K562 (cell line): ENCODE data around the gene NAT14. TPM values are rescaled to one million over a fixed set of nuclear protein-coding genes. Genes with fewer than 3 reads are reported as not detected.

ENCODE experiments used
- ARHGAP35 ChIP-seq: fragments of 450-650 bp; IDR thresholded peaks from 2 replicates; pipeline ENCODE4 v1.6.1; 2018; ENCODE audit not compliant: partially characterized antibody
- CBX3 ChIP-seq, 2 experiments: IDR thresholded peaks; 1 replicate in 1 of 2; 2 replicates in 1 of 2; pipeline ENCODE4 v1.6.1; 2012; ENCODE audit warnings: inconsistent platforms in 2 of 2, low read length in 2 of 2, borderline replicate concordance in 1 of 2, control low read depth in 1 of 2
- CEBPG ChIP-seq, 3 experiments: fragments of 200-800 bp in 1 of 3; sonication (Bioruptor generic) in 1 of 3; sonication (generic) in 1 of 3; formaldehyde crosslinking in 1 of 3; IDR thresholded peaks in 2 of 3; conservative IDR thresholded peaks in 1 of 3; 2 replicates each; pipeline versions ENCODE4 v1.6.1 to v1.8.0; 2016 to 2022; ENCODE audit warnings: missing compliant biosample characterization in 2 of 3, missing genetic modification characterization in 2 of 3, mild to moderate bottlenecking in 1 of 3, missing genetic modification reagents in 1 of 3
- EHMT2 ChIP-seq: fragments of 450-650 bp; IDR thresholded peaks from 2 replicates; pipeline ENCODE4 v1.6.1; 2018; ENCODE audit warnings: antibody characterized with exemption
- FOXK2 ChIP-seq, 2 experiments: fragments of 450-650 bp; IDR thresholded peaks in 1 of 2; conservative IDR thresholded peaks in 1 of 2; 2 replicates each; pipeline ENCODE4 v1.6.1; 2016; ENCODE audit warnings: low read depth in 2 of 2, mild to moderate bottlenecking in 1 of 2
- GATA2 ChIP-seq: sonication (generic); formaldehyde crosslinking; IDR thresholded peaks from 2 replicates; pipeline ENCODE4 v1.4.0; 2020; ENCODE audit warnings: mild to moderate bottlenecking, missing genetic modification reagents
- HDAC1 ChIP-seq, 2 experiments: fragments of 450-650 bp; IDR thresholded peaks; 2 replicates each; pipeline ENCODE4 v1.6.1; 2016 to 2017; ENCODE audit warnings: inconsistent platforms in 1 of 2, mild to moderate bottlenecking in 1 of 2, moderate library complexity in 1 of 2
- HIVEP1 ChIP-seq: fragments of 250-450 bp; sonication (Bioruptor Pico); IDR thresholded peaks from 2 replicates; pipeline ENCODE4 v1.4.0; 2020; ENCODE audit warnings: mild to moderate bottlenecking
- HNRNPLL ChIP-seq: fragments of 200-400 bp; formaldehyde crosslinking; IDR thresholded peaks from 2 replicates; pipeline ENCODE4 v1.6.1; 2017; ENCODE audit warnings: low read length, low read depth, mild to moderate bottlenecking; ENCODE audit not compliant: poor library complexity, severe bottlenecking
- MAFG ChIP-seq: fragments of 450-650 bp; conservative IDR thresholded peaks from 2 replicates; pipeline ENCODE4 v1.6.1; 2016; ENCODE audit warnings: missing genetic modification characterization, missing compliant biosample characterization
- MAFK ChIP-seq: IDR thresholded peaks from 2 replicates; pipeline ENCODE4 v1.6.1; 2011; ENCODE audit warnings: low read length, improper control_type of control experiment
- MTA2 ChIP-seq: fragments of 450-650 bp; IDR thresholded peaks from 2 replicates; pipeline ENCODE4 v1.6.1; 2016; ENCODE audit warnings: low read depth
- NFE2 ChIP-seq: IDR thresholded peaks from 2 replicates; pipeline ENCODE4 v1.6.1; 2014; ENCODE audit warnings: antibody characterized with exemption, low read depth
- SPI1 ChIP-seq: IDR thresholded peaks from 2 replicates; pipeline ENCODE4 v1.6.1; 2011; ENCODE audit warnings: low read depth, low read length, control low read depth, borderline replicate concordance
- THRAP3 ChIP-seq: fragments of 450-650 bp; IDR thresholded peaks from 2 replicates; pipeline ENCODE4 v1.6.1; 2016; ENCODE audit warnings: mild to moderate bottlenecking, inconsistent platforms, borderline replicate concordance
- ZNF717 ChIP-seq: fragments of 250-450 bp; sonication (Bioruptor Pico); IDR thresholded peaks from 2 replicates; pipeline ENCODE4 v1.5.0; 2021
- polyA plus RNA-seq, 8 experiments: library from polyadenylated mRNA; depleted of rRNA in 4 of 8; stranded (reverse) in 5 of 8; unstranded in 3 of 8; fragments of >200 nt; fragmentation: Nextera tagmentation in 2 of 8; fragmentation: Illumina TruSeq in 1 of 8; extraction: Ambion mirVana in 2 of 8; extraction: Trizol in 1 of 8; gene quantifications; 2 replicates each; pipeline versions ENCODE4 v1.2.1 to v1.2.3, GENCODE V29; 2011 to 2014; ENCODE audit warnings: inconsistent platforms in 1 of 8, missing spikeins in 1 of 8
- total RNA-seq, 7 experiments: library from RNA; depleted of rRNA in 6 of 7; stranded (reverse); fragments of >200 nt in 6 of 7; fragmentation: Illumina TruSeq in 2 of 7; extraction: Trizol in 2 of 7; gene quantifications; 2 replicates each; pipeline versions ENCODE4 v1.2.1 to v1.2.3, GENCODE V29; 2011 to 2021; ENCODE audit warnings: low replicate concordance in 1 of 7
- TF ChIP-seq, protein P1 (sequence below): fragments of 450-650 bp; formaldehyde crosslinking; IDR thresholded peaks from 2 replicates; pipeline ENCODE4 v1.4.0; 2020; ENCODE audit warnings: mild to moderate bottlenecking, moderate library complexity
- TF ChIP-seq, protein P2 (sequence below): IDR thresholded peaks from 2 replicates; pipeline ENCODE4 v1.6.1; 2016; ENCODE audit warnings: missing genetic modification characterization, missing compliant biosample characterization
- TF ChIP-seq, protein P3 (sequence below), 2 experiments: IDR thresholded peaks in 1 of 2; conservative IDR thresholded peaks in 1 of 2; 2 replicates each; pipeline ENCODE4 v1.6.1; 2016; ENCODE audit warnings: low read depth in 2 of 2, mild to moderate bottlenecking in 1 of 2, missing compliant biosample characterization in 1 of 2, missing genetic modification characterization in 1 of 2, moderate library complexity in 1 of 2
- TF ChIP-seq, protein P4 (sequence below): fragments of 250-450 bp; sonication (Bioruptor Pico); IDR thresholded peaks from 2 replicates; pipeline ENCODE4 v1.8.0; 2022; ENCODE audit warnings: moderate library complexity, mild to moderate bottlenecking, inconsistent platforms

NAT14 gene
- total and polyA plus RNA-seq, 9 of the 15 experiments (the other 6 are each of a cell fraction or from before 2014, with no cell fraction given) = 2.4 to 77.0 (median 26.7) TPM

DNA sequence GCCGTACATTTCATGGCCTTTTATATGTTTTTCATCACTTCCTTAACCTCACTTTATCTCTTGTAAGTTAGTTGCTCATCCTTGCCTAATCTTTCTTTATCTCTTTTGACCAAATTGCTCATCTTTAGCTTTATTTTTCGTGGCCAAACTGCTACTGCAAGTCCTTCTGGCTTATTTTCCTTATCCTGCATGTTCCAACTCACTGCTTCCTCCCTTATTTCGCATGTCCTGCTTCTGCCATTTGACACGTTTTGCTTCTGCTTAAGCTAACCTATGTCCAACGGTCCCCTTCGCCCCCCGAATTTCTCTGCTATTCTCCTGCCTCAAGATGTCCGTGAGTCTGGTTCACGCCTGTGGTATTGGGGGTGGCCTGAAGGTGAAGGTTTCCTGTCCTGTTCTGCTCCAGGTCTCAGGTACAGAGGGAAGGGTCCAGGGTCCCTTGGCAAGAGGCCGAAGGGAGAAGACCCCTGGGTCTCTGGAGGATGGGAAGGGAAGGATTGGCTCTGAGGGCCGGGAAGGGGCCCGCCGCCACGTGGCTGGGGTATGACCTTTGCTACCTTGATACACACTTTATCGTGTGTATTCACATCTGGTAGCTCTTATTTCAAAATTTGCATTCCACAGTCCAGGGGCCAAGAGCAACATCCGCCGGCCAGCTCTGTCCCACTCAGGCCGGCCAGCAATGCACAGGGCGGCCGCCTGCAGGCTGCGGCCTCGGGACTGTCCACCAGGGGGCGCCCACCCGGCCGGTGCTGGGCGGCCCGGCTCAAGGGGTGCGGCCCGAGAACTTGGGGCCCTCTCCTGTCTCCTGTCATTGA, 17.5 kb upstream of the NAT14 start (continued):
- TF ChIP-seq, protein P1, sequence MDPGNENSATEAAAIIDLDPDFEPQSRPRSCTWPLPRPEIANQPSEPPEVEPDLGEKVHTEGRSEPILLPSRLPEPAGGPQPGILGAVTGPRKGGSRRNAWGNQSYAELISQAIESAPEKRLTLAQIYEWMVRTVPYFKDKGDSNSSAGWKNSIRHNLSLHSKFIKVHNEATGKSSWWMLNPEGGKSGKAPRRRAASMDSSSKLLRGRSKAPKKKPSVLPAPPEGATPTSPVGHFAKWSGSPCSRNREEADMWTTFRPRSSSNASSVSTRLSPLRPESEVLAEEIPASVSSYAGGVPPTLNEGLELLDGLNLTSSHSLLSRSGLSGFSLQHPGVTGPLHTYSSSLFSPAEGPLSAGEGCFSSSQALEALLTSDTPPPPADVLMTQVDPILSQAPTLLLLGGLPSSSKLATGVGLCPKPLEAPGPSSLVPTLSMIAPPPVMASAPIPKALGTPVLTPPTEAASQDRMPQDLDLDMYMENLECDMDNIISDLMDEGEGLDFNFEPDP (CRISPR knock-in tag) = no peak
- TF ChIP-seq ARHGAP35 (no peak), CEBPG (CRISPR knock-in tag; IDR thresholded peaks at IDR 0.05) (peak; percentile 95), CEBPG (tag; conservative IDR thresholded peaks at IDR 0.05 in 1 of 2, IDR thresholded peaks at IDR 0.05 in 1 of 2) (peak; percentile 82 to 94), EHMT2 (peak; percentile 67), NFE2 (no peak), ZNF717 (CRISPR knock-in tag) (no peak), HIVEP1 (CRISPR knock-in tag) (no peak), HNRNPLL (no peak), MTA2 (peak; percentile 81), MAFG (tag) (no peak), CBX3 (IDR thresholded peaks at IDR 0.05; ENCODE audit: borderline replicate concordance in 1 of 2, low read length in 2 of 2) (no peak; a peak in 1 of 3 replicates), MAFK (no peak), FOXK2 (conservative IDR thresholded peaks at IDR 0.05 in 1 of 2, IDR thresholded peaks at IDR 0.05 in 1 of 2; ENCODE audit: low read depth in 2 of 2) (peak; percentile 69 to 83; a peak in 2 of 4 replicates), THRAP3 (no peak), GATA2 (CRISPR knock-in tag) (peak; percentile 81), HDAC1 (IDR thresholded peaks at IDR 0.05) (peak in 1 of 2 experiments; percentile 93; a peak in 2 of 4 replicates), SPI1 (peak; percentile 17; the same call in 1 of the 2 replicates)
- TF ChIP-seq, protein P2, sequence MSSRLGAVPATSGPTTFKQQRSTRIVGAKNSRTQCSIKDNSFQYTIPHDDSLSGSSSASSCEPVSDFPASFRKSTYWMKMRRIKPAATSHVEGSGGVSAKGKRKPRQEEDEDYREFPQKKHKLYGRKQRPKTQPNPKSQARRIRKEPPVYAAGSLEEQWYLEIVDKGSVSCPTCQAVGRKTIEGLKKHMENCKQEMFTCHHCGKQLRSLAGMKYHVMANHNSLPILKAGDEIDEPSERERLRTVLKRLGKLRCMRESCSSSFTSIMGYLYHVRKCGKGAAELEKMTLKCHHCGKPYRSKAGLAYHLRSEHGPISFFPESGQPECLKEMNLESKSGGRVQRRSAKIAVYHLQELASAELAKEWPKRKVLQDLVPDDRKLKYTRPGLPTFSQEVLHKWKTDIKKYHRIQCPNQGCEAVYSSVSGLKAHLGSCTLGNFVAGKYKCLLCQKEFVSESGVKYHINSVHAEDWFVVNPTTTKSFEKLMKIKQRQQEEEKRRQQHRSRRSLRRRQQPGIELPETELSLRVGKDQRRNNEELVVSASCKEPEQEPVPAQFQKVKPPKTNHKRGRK (tag) = no peak
- TF ChIP-seq, protein P3, sequence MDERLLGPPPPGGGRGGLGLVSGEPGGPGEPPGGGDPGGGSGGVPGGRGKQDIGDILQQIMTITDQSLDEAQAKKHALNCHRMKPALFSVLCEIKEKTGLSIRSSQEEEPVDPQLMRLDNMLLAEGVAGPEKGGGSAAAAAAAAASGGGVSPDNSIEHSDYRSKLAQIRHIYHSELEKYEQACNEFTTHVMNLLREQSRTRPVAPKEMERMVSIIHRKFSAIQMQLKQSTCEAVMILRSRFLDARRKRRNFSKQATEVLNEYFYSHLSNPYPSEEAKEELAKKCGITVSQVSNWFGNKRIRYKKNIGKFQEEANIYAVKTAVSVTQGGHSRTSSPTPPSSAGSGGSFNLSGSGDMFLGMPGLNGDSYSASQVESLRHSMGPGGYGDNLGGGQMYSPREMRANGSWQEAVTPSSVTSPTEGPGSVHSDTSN (CRISPR knock-in tag; IDR thresholded peaks at IDR 0.05; ENCODE audit: low read depth) = no peak
- TF ChIP-seq, protein P3 (tag; conservative IDR thresholded peaks at IDR 0.05; ENCODE audit: low read depth) = no peak
- TF ChIP-seq, protein P4, sequence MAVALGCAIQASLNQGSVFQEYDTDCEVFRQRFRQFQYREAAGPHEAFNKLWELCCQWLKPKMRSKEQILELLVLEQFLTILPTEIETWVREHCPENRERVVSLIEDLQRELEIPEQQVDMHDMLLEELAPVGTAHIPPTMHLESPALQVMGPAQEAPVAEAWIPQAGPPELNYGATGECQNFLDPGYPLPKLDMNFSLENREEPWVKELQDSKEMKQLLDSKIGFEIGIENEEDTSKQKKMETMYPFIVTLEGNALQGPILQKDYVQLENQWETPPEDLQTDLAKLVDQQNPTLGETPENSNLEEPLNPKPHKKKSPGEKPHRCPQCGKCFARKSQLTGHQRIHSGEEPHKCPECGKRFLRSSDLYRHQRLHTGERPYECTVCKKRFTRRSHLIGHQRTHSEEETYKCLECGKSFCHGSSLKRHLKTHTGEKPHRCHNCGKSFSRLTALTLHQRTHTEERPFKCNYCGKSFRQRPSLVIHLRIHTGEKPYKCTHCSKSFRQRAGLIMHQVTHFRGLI (CRISPR knock-in tag) = no peak
